HCT116 (cell line): ENCODE measurements around the gene EFR3B. TPM values are rescaled to one million over a fixed set of nuclear protein-coding genes. Genes with fewer than 3 reads are reported as not detected.

Experiments used
- ATAC-seq: fragments of 200-7000 bp; cut with Tn5 transposase; 2 replicates; pipeline ENCODE4 v1.9.1; 2020; ENCODE audit warnings: mild to moderate bottlenecking, moderate library complexity
- BruUV-seq: library from RNA; stranded (reverse); fragments of 400-500 nt; replicated peaks from 2 replicates; lab custom pipeline; 2021; lab: Mats Ljungman, UMichigan
- CTCF ChIA-PET: fragments of 300-600 bp; sonication (Branson Sonifier 250); formaldehyde crosslinking; loops from one replicate; lab custom pipeline; 2021; ENCODE audit warnings: antibody characterized with exemption; lab: Charles Lee
- POLR2A ChIA-PET: fragments of 300-600, 350-600 bp; sonication (Branson Sonifier 250); formaldehyde crosslinking; loops from one replicate; lab custom pipeline; 2021; ENCODE audit warnings: antibody characterized with exemption; lab: Charles Lee
- RAD21 ChIA-PET, 2 experiments: fragments of 300-600 bp; sonication (Branson Sonifier 250); formaldehyde crosslinking; loops; one replicate each; lab custom pipeline; 2023; ENCODE audit warnings: low total read pairs in 2 of 2; ENCODE audit not compliant: uncharacterized antibody in 2 of 2, unreplicated experiment in 2 of 2, low non-redundant PET in 1 of 2; lab: Charles Lee
- DNase-seq: peaks from one replicate; pipeline ENCODE4 v3.0.0-alpha.2; 2010; ENCODE audit warnings: low read depth, low spot score
- H2AFZ ChIP-seq: fragments of 200-600 bp; shearing (Covaris generic), sonication (generic); 2 replicates; pipeline ENCODE4 v1.6.1; 2017; ENCODE audit warnings: low read depth, mixed run types, mixed read lengths, antibody characterized with exemption, low read length; ENCODE audit not compliant: poor library complexity, severe bottlenecking
- H3K27ac ChIP-seq: 2 replicates; pipeline ENCODE4 v1.5.1; 2012; ENCODE audit warnings: low read depth, low read length
- H3K27me3 ChIP-seq: fragments of 200-600 bp; sonication (generic); 2 replicates; pipeline ENCODE4 v1.6.1; 2016; ENCODE audit warnings: mixed run types, low read length, mixed read lengths; ENCODE audit not compliant: insufficient read depth
- H3K36me3 ChIP-seq, 2 experiments: fragments of 200-500 bp in 1 of 2; fragments of 200-600 bp in 1 of 2; sonication (Bioruptor generic) in 1 of 2; sonication (generic) in 1 of 2; 2 replicates each; pipeline versions ENCODE4 v1.5.1 to v1.6.1; 2014 to 2016; ENCODE audit warnings: low read length in 2 of 2, inconsistent platforms in 1 of 2, mixed read lengths in 1 of 2, mixed run types in 1 of 2; ENCODE audit not compliant: insufficient read depth in 2 of 2, control insufficient read depth in 1 of 2
- H3K4me1 ChIP-seq, 2 experiments: fragments of 200-600 bp in 1 of 2; sonication (generic) in 1 of 2; 2 replicates each; pipeline versions ENCODE4 v1.5.1 to v1.6.1; 2012 to 2017; ENCODE audit warnings: low read length in 2 of 2, inconsistent platforms in 1 of 2, mild to moderate bottlenecking in 1 of 2, mixed read lengths in 1 of 2, mixed run types in 1 of 2, moderate library complexity in 1 of 2; ENCODE audit not compliant: insufficient read depth in 2 of 2, control insufficient read depth in 1 of 2
- H3K4me2 ChIP-seq: fragments of 200-600 bp; sonication (generic); 2 replicates; pipeline ENCODE4 v1.6.1; 2017; ENCODE audit warnings: mixed run types, low read length, mixed read lengths
- H3K4me3 ChIP-seq, 2 experiments: fragments of 200-600 bp in 1 of 2; sonication (generic) in 1 of 2; replicated peaks in 1 of 2; 2 replicates each; pipeline ENCODE4 v1.5.1; 2011 to 2016; ENCODE audit warnings: low read length in 2 of 2, control low read depth in 1 of 2, low read depth in 1 of 2, mild to moderate bottlenecking in 1 of 2, mixed read lengths in 1 of 2, mixed run types in 1 of 2
- H3K79me2 ChIP-seq: fragments of 200-600 bp; sonication (generic); 2 replicates; pipeline ENCODE4 v1.6.1; 2017; ENCODE audit warnings: mild to moderate bottlenecking, mixed run types, low read length, moderate library complexity, mixed read lengths; ENCODE audit not compliant: insufficient read depth
- H3K9ac ChIP-seq: fragments of 200-600 bp; sonication (generic); 2 replicates; pipeline ENCODE4 v1.6.1; 2016; ENCODE audit warnings: low read length, mixed read lengths
- H3K9me2 ChIP-seq: fragments of 200-600 bp; sonication (generic), shearing (Covaris generic); 2 replicates; pipeline ENCODE4 v1.6.1; 2017; ENCODE audit warnings: mixed run types, mild to moderate bottlenecking, moderate library complexity; ENCODE audit not compliant: insufficient read depth
- H3K9me3 ChIP-seq, 2 experiments: fragments of 200-500 bp in 1 of 2; fragments of 200-600 bp in 1 of 2; sonication (Bioruptor generic) in 1 of 2; sonication (generic) in 1 of 2; 2 replicates each; pipeline ENCODE4 v1.6.1; 2014 to 2017; ENCODE audit warnings: low read length in 2 of 2, mixed read lengths in 2 of 2, inconsistent platforms in 1 of 2, low read depth in 1 of 2, mild to moderate bottlenecking in 1 of 2, mixed run types in 1 of 2, moderate library complexity in 1 of 2; ENCODE audit not compliant: control insufficient read depth in 1 of 2, insufficient read depth in 1 of 2
- H4K20me1 ChIP-seq: fragments of 200-600 bp; sonication (generic), shearing (Covaris generic); 2 replicates; pipeline ENCODE4 v1.6.1; 2017; ENCODE audit warnings: mixed run types, mild to moderate bottlenecking, moderate library complexity; ENCODE audit not compliant: insufficient read depth
- CEBPB ChIP-seq: IDR thresholded peaks from 2 replicates; pipeline ENCODE4 v1.6.1; 2012; ENCODE audit warnings: low read depth
- CTCF ChIP-seq, 3 experiments: fragments of 200-600 bp in 1 of 3; sonication (generic) in 1 of 3; IDR thresholded peaks in 2 of 3; conservative IDR thresholded peaks in 1 of 3; 2 replicates each; pipeline ENCODE4 v1.5.1; 2012 to 2017; ENCODE audit warnings: low read depth in 2 of 3, low read length in 2 of 3, antibody characterized with exemption in 1 of 3, borderline replicate concordance in 1 of 3, control low read depth in 1 of 3, mild to moderate bottlenecking in 1 of 3, mixed read lengths in 1 of 3, mixed run types in 1 of 3, moderate library complexity in 1 of 3; ENCODE audit not compliant: insufficient read depth in 1 of 3
- EZH2phosphoT487 ChIP-seq: fragments of 200-600 bp; IDR thresholded peaks from 2 replicates; pipeline ENCODE4 v1.6.1; 2018; ENCODE audit warnings: antibody characterized with exemption, borderline replicate concordance
- FOSL1 ChIP-seq: IDR thresholded peaks from 2 replicates; pipeline ENCODE4 v1.6.1; 2012; ENCODE audit warnings: low read depth
- JUND ChIP-seq: IDR thresholded peaks from 2 replicates; pipeline ENCODE4 v1.6.1; 2012
- POLR2A ChIP-seq: IDR thresholded peaks from 2 replicates; pipeline ENCODE4 v1.7.0; 2011; ENCODE audit warnings: borderline replicate concordance; ENCODE audit not compliant: insufficient read depth, insufficient read length; ENCODE audit errors: extremely low read depth
- POLR2AphosphoS5 ChIP-seq: IDR thresholded peaks from 2 replicates; pipeline ENCODE4 v1.6.1; 2011; ENCODE audit warnings: mild to moderate bottlenecking, low read depth, low read length, moderate library complexity
- RAD21 ChIP-seq: IDR thresholded peaks from 2 replicates; pipeline ENCODE4 v1.6.1; 2012; ENCODE audit warnings: low read depth, mild to moderate bottlenecking
- SIN3A ChIP-seq: IDR thresholded peaks from 2 replicates; pipeline ENCODE4 v1.6.1; 2012; ENCODE audit warnings: low read depth
- YY1 ChIP-seq: IDR thresholded peaks from 2 replicates; pipeline ENCODE4 v1.6.1; 2011; ENCODE audit warnings: low read length, low read depth, moderate library complexity, mild to moderate bottlenecking; ENCODE audit not compliant: insufficient replicate concordance; ENCODE audit errors: extremely low read depth
- ZBTB33 ChIP-seq: IDR thresholded peaks from 2 replicates; pipeline ENCODE4 v1.6.1; 2011; ENCODE audit warnings: mild to moderate bottlenecking, low read length, moderate library complexity; ENCODE audit not compliant: insufficient replicate concordance; ENCODE audit errors: extremely low read depth
- ZFX ChIP-seq: fragments of 450-650 bp; IDR thresholded peaks from 2 replicates; pipeline ENCODE4 v1.6.1; 2017
- ZNF274 ChIP-seq: fragments of 200-500 bp; sonication (Bioruptor generic); IDR thresholded peaks from 2 replicates; pipeline ENCODE4 v1.6.1; 2014; ENCODE audit warnings: mild to moderate bottlenecking, low read depth, low read length, inconsistent platforms
- intact Hi-C: fragments of 100-400 bp; cut with micrococcal nuclease; formaldehyde crosslinking; loops from 2 replicates; pipeline ENCODE4 v1.10.0; 2022
- total RNA-seq: library from RNA; stranded (reverse); gene quantifications from one replicate; pipeline ENCODE4 v1.2.1, GENCODE V29; 2021; ENCODE audit not compliant: unreplicated experiment
- TF ChIP-seq, protein P1 (sequence below): IDR thresholded peaks from 2 replicates; pipeline ENCODE4 v1.6.1; 2012; ENCODE audit warnings: low read depth
- TF ChIP-seq, protein P2 (sequence below): IDR thresholded peaks from 2 replicates; pipeline ENCODE4 v1.6.1; 2012

EFR3B gene
- total RNA-seq, 1 experiment from 2014 or later: 0.96 TPM

- TF ChIP-seq, protein P1, sequence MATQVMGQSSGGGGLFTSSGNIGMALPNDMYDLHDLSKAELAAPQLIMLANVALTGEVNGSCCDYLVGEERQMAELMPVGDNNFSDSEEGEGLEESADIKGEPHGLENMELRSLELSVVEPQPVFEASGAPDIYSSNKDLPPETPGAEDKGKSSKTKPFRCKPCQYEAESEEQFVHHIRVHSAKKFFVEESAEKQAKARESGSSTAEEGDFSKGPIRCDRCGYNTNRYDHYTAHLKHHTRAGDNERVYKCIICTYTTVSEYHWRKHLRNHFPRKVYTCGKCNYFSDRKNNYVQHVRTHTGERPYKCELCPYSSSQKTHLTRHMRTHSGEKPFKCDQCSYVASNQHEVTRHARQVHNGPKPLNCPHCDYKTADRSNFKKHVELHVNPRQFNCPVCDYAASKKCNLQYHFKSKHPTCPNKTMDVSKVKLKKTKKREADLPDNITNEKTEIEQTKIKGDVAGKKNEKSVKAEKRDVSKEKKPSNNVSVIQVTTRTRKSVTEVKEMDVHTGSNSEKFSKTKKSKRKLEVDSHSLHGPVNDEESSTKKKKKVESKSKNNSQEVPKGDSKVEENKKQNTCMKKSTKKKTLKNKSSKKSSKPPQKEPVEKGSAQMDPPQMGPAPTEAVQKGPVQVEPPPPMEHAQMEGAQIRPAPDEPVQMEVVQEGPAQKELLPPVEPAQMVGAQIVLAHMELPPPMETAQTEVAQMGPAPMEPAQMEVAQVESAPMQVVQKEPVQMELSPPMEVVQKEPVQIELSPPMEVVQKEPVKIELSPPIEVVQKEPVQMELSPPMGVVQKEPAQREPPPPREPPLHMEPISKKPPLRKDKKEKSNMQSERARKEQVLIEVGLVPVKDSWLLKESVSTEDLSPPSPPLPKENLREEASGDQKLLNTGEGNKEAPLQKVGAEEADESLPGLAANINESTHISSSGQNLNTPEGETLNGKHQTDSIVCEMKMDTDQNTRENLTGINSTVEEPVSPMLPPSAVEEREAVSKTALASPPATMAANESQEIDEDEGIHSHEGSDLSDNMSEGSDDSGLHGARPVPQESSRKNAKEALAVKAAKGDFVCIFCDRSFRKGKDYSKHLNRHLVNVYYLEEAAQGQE: no peak
- TF ChIP-seq RAD21 (no peak), POLR2AphosphoS5 (no peak), SIN3A (no peak), CEBPB (no peak)
Observed at GRCh38 chr2:25141120-25141519, 99.2 kb downstream of the EFR3B start (continued).

DNA sequence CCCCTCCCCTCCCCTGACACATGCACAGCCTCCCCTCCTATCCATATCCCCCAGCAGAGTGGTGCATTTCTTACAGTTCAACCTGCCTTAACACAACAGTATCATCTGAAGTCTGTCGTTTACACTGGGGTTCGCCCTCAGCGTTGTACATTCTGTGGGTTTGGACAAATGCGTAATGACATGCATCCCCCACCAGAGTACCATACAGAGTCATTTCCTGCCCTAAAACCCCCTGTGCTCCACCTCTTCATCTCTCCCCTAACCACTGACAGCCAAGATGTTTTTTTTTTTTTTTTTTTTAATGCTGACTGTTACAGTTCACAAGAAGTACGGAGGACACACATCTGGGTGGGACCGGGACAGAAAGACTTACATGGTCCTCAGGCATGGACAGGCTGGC is 103.9 kb downstream of the EFR3B start:
- DNase-seq: no peak
- Histone ChIP-seq H3K27ac (no peak overlapping the region), H3K9me3 (no peaks in the 10 kb centered on the region), H3K4me2 (no peak overlapping the region), H3K9ac (no peak overlapping the region), H3K4me1 (no peaks in the 10 kb centered on the region), H3K79me2 (no peaks in the 10 kb centered on the region), H3K4me3 (no peak overlapping the region), H2AFZ (no peak overlapping the region), H3K9me2 (no peaks in the 10 kb centered on the region), H3K27me3 (no peaks in the 10 kb centered on the region), H3K36me3 (no peaks in the 10 kb centered on the region), H4K20me1 (no peaks in the 10 kb centered on the region)
- ChIA-PET RAD21 (no interaction called here), POLR2A (no interaction called here), CTCF (interaction anchor here (0.7 kb wide), 1 partner anchor 458 kb away, joined by 3 read pairs; no protein-coding TSS in a partner anchor)
- BruUV-seq: no TSS peak
- ATAC-seq: no peak
- intact Hi-C loops: no loop called here
- TF ChIP-seq ZNF274 (no peak), ZFX (no peak), EZH2phosphoT487 (no peak), SIN3A (no peak), POLR2AphosphoS5 (no peak), ZBTB33 (no peak), JUND (no peak), CTCF (IDR thresholded peaks at IDR 0.05 in 2 of 3, conservative IDR thresholded peaks at IDR 0.05 in 1 of 3; ENCODE audit: borderline replicate concordance in 1 of 3, insufficient read depth in 1 of 3, low read depth in 2 of 3, low read length in 2 of 3) (no peak), POLR2A (no peak), FOSL1 (no peak), YY1 (no peak)
- TF ChIP-seq, protein P2, sequence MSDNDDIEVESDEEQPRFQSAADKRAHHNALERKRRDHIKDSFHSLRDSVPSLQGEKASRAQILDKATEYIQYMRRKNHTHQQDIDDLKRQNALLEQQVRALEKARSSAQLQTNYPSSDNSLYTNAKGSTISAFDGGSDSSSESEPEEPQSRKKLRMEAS: no peak
